ENCODE data around the gene MAGI1.

The MAGI1 gene

GRCh38 chr3:65628978-65629377, 409.7 kb downstream of the MAGI1 start:
- ChIA-PET POLR2A (no interaction called here), CTCF (no interaction called here)
- no peak for DNase-seq (ENCODE audit: extremely low spot score)
- TF ChIP-seq FOXA1 (IDR thresholded peaks at IDR 0.05) (no peak), TARDBP (IDR thresholded peaks at IDR 0.05) (no peak), L3MBTL2 (conservative IDR thresholded peaks at IDR 0.05) (no peak), HDGF (IDR thresholded peaks at IDR 0.05; ENCODE audit: borderline replicate concordance) (no peak), FOXM1 (IDR thresholded peaks at IDR 0.05; ENCODE audit: borderline replicate concordance) (no peak), ELF4 (IDR thresholded peaks at IDR 0.05) (no peak), ZNF384 (IDR thresholded peaks at IDR 0.05) (no peak), ARNT (IDR thresholded peaks at IDR 0.05) (no peak), NFRKB (IDR thresholded peaks at IDR 0.05) (no peak), SP1 (IDR thresholded peaks at IDR 0.05) (no peak), LEF1 (IDR thresholded peaks at IDR 0.05; ENCODE audit: borderline replicate concordance) (no peak), PKNOX1 (IDR thresholded peaks at IDR 0.05) (no peak), CTBP1 (IDR thresholded peaks at IDR 0.05; ENCODE audit: borderline replicate concordance) (no peak), SUZ12 (IDR thresholded peaks at IDR 0.05) (no peak), BHLHE40 (IDR thresholded peaks at IDR 0.05; ENCODE audit: borderline replicate concordance) (no peak), FOXK2 (IDR thresholded peaks at IDR 0.05) (no peak)

GRCh38 chr3:65627062-65627461, 411.7 kb downstream of the MAGI1 start:
- no peak for DNase-seq (ENCODE audit: extremely low spot score)
- POLR2A ChIA-PET, result no interaction called here
- CTCF ChIA-PET, result interaction anchor here (0.6 kb wide), 2 partner anchors 45 to 1166 kb away, joined by 3 read pairs; no protein-coding TSS in a partner anchor
- TF ChIP-seq CTBP1 (IDR thresholded peaks at IDR 0.05; ENCODE audit: borderline replicate concordance) (no peak), LEF1 (IDR thresholded peaks at IDR 0.05; ENCODE audit: borderline replicate concordance) (no peak), FOXA1 (IDR thresholded peaks at IDR 0.05) (no peak), PKNOX1 (IDR thresholded peaks at IDR 0.05) (no peak), SUZ12 (IDR thresholded peaks at IDR 0.05) (no peak), BHLHE40 (IDR thresholded peaks at IDR 0.05; ENCODE audit: borderline replicate concordance) (no peak), FOXM1 (IDR thresholded peaks at IDR 0.05; ENCODE audit: borderline replicate concordance) (no peak), SP1 (IDR thresholded peaks at IDR 0.05) (no peak), ARNT (IDR thresholded peaks at IDR 0.05) (no peak), FOXK2 (IDR thresholded peaks at IDR 0.05) (no peak), ZNF384 (IDR thresholded peaks at IDR 0.05) (no peak), NFRKB (IDR thresholded peaks at IDR 0.05) (no peak), HDGF (IDR thresholded peaks at IDR 0.05; ENCODE audit: borderline replicate concordance) (no peak), ELF4 (IDR thresholded peaks at IDR 0.05) (no peak), L3MBTL2 (conservative IDR thresholded peaks at IDR 0.05) (no peak), TARDBP (IDR thresholded peaks at IDR 0.05) (no peak)

- ChIA-PET POLR2A (no interaction called here), CTCF (no interaction called here)
- DNase-seq (ENCODE audit: extremely low spot score), result no peak
- TF ChIP-seq FOXA1 (IDR thresholded peaks at IDR 0.05), result no peak
These were observed 413.4 kb downstream of the MAGI1 start for GRCh38 chr3:65625305-65625704.

GRCh38 chr3:65623362-65623761, 415.4 kb downstream of the MAGI1 start:
- CTCF ChIA-PET, result interaction anchor here (0.6 kb wide), 1 partner anchor 54 kb away, joined by 3 read pairs; no protein-coding TSS in a partner anchor
- TF ChIP-seq CTBP1 (IDR thresholded peaks at IDR 0.05; ENCODE audit: borderline replicate concordance) (no peak), ZNF384 (IDR thresholded peaks at IDR 0.05) (no peak), LEF1 (IDR thresholded peaks at IDR 0.05; ENCODE audit: borderline replicate concordance) (no peak), FOXM1 (IDR thresholded peaks at IDR 0.05; ENCODE audit: borderline replicate concordance) (no peak), SUZ12 (IDR thresholded peaks at IDR 0.05) (no peak), L3MBTL2 (conservative IDR thresholded peaks at IDR 0.05) (no peak), ELF4 (IDR thresholded peaks at IDR 0.05) (no peak), PKNOX1 (IDR thresholded peaks at IDR 0.05) (no peak), TARDBP (IDR thresholded peaks at IDR 0.05) (no peak), BHLHE40 (IDR thresholded peaks at IDR 0.05; ENCODE audit: borderline replicate concordance) (no peak), NFRKB (IDR thresholded peaks at IDR 0.05) (no peak), ARNT (IDR thresholded peaks at IDR 0.05) (no peak), FOXA1 (IDR thresholded peaks at IDR 0.05) (no peak), SP1 (IDR thresholded peaks at IDR 0.05) (no peak)
- POLR2A ChIA-PET, result no interaction called here
- DNase-seq (ENCODE audit: extremely low spot score), result no peak

- ChIA-PET CTCF (no interaction called here), POLR2A (no interaction called here)
- TF ChIP-seq FOXK2 (IDR thresholded peaks at IDR 0.05), result no peak
- peak; percentile 57 for TF ChIP-seq PKNOX1 (IDR thresholded peaks at IDR 0.05)
- DNase-seq (ENCODE audit: extremely low spot score), result no peak
These were observed 418.8 kb downstream of the MAGI1 start for GRCh38 chr3:65619888-65620287.

- TF ChIP-seq FOXM1 (IDR thresholded peaks at IDR 0.05; ENCODE audit: borderline replicate concordance) (no peak), CTBP1 (IDR thresholded peaks at IDR 0.05; ENCODE audit: borderline replicate concordance) (peak; percentile 36; the same call in 1 of the 2 replicates)
- DNase-seq (ENCODE audit: extremely low spot score), result peak; percentile 40
- ChIA-PET POLR2A (no interaction called here), CTCF (no interaction called here)
These were observed 419.3 kb downstream of the MAGI1 start for GRCh38 chr3:65619451-65619881.

Measured in HEK293T (cell line).